Measurements from ENCODE around the gene TMEM52. TPM values are rescaled to one million over a fixed set of nuclear protein-coding genes. Genes with fewer than 3 reads are reported as not detected.

The TMEM52 gene
- total and polyA plus RNA-seq, 2 of the 13 experiments (the other 11 are each of a cell fraction or from before 2014, with no cell fraction given): 13.2 to 18.7 TPM

- TF ChIP-seq, protein P1, sequence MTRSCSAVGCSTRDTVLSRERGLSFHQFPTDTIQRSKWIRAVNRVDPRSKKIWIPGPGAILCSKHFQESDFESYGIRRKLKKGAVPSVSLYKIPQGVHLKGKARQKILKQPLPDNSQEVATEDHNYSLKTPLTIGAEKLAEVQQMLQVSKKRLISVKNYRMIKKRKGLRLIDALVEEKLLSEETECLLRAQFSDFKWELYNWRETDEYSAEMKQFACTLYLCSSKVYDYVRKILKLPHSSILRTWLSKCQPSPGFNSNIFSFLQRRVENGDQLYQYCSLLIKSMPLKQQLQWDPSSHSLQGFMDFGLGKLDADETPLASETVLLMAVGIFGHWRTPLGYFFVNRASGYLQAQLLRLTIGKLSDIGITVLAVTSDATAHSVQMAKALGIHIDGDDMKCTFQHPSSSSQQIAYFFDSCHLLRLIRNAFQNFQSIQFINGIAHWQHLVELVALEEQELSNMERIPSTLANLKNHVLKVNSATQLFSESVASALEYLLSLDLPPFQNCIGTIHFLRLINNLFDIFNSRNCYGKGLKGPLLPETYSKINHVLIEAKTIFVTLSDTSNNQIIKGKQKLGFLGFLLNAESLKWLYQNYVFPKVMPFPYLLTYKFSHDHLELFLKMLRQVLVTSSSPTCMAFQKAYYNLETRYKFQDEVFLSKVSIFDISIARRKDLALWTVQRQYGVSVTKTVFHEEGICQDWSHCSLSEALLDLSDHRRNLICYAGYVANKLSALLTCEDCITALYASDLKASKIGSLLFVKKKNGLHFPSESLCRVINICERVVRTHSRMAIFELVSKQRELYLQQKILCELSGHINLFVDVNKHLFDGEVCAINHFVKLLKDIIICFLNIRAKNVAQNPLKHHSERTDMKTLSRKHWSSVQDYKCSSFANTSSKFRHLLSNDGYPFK (CRISPR knock-in tag; IDR thresholded peaks at IDR 0.05; ENCODE audit: borderline replicate concordance): peak; percentile 49; the same call in 1 of the 2 replicates
- TF ChIP-seq, protein P2, sequence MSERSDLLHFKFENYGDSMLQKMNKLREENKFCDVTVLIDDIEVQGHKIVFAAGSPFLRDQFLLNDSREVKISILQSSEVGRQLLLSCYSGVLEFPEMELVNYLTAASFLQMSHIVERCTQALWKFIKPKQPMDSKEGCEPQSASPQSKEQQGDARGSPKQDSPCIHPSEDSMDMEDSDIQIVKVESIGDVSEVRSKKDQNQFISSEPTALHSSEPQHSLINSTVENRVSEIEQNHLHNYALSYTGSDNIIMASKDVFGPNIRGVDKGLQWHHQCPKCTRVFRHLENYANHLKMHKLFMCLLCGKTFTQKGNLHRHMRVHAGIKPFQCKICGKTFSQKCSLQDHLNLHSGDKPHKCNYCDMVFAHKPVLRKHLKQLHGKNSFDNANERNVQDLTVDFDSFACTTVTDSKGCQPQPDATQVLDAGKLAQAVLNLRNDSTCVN (CRISPR knock-in tag; IDR thresholded peaks at IDR 0.05; ENCODE audit: borderline replicate concordance): no peak; the same call in 1 of the 2 replicates
- no peak; a peak in 1 of 4 replicates for TF ChIP-seq NR2F1 (CRISPR knock-in tag; IDR thresholded peaks at IDR 0.05)
- no peak for TF ChIP-seq IKZF4 (CRISPR knock-in tag; IDR thresholded peaks at IDR 0.05; ENCODE audit: borderline replicate concordance, low read depth, not compliant biosample characterization)
- no peak for TF ChIP-seq MEIS1 (CRISPR knock-in tag; IDR thresholded peaks at IDR 0.05; ENCODE audit: borderline replicate concordance)
- 0 out of 4 replicates have a peak, but pooled peaks of 1 of the 2 experiments have one; percentile 24 for TF ChIP-seq KLF16 (CRISPR knock-in tag; IDR thresholded peaks at IDR 0.05)
- no peak for TF ChIP-seq JUNB (CRISPR knock-in tag; IDR thresholded peaks at IDR 0.05; ENCODE audit: borderline replicate concordance)
- TF ChIP-seq GABPB1 (CRISPR knock-in tag; IDR thresholded peaks at IDR 0.05): peak; percentile 55; the same call in 1 of the 2 replicates
- no peak for TF ChIP-seq RFXAP (CRISPR knock-in tag; IDR thresholded peaks at IDR 0.05; ENCODE audit: borderline replicate concordance)
- TF ChIP-seq ZNF484 (CRISPR knock-in tag; IDR thresholded peaks at IDR 0.05; ENCODE audit: borderline replicate concordance, low read depth): no peak
- TF ChIP-seq, protein P3, sequence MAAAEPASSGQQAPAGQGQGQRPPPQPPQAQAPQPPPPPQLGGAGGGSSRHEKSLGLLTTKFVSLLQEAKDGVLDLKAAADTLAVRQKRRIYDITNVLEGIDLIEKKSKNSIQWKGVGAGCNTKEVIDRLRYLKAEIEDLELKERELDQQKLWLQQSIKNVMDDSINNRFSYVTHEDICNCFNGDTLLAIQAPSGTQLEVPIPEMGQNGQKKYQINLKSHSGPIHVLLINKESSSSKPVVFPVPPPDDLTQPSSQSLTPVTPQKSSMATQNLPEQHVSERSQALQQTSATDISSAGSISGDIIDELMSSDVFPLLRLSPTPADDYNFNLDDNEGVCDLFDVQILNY (CRISPR knock-in tag; conservative IDR thresholded peaks at IDR 0.05): no peak
- TF ChIP-seq, protein P4, sequence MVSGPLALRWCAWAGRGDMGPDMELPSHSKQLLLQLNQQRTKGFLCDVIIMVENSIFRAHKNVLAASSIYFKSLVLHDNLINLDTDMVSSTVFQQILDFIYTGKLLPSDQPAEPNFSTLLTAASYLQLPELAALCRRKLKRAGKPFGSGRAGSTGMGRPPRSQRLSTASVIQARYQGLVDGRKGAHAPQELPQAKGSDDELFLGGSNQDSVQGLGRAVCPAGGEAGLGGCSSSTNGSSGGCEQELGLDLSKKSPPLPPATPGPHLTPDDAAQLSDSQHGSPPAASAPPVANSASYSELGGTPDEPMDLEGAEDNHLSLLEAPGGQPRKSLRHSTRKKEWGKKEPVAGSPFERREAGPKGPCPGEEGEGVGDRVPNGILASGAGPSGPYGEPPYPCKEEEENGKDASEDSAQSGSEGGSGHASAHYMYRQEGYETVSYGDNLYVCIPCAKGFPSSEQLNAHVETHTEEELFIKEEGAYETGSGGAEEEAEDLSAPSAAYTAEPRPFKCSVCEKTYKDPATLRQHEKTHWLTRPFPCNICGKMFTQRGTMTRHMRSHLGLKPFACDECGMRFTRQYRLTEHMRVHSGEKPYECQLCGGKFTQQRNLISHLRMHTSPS (CRISPR knock-in tag; IDR thresholded peaks at IDR 0.05; ENCODE audit: low read depth): peak; percentile 34; the same call in 1 of the 2 replicates
- peak; percentile 64; the same call in 1 of the 2 replicates for TF ChIP-seq ZNF678 (CRISPR knock-in tag; IDR thresholded peaks at IDR 0.05)
- TF ChIP-seq, protein P5, sequence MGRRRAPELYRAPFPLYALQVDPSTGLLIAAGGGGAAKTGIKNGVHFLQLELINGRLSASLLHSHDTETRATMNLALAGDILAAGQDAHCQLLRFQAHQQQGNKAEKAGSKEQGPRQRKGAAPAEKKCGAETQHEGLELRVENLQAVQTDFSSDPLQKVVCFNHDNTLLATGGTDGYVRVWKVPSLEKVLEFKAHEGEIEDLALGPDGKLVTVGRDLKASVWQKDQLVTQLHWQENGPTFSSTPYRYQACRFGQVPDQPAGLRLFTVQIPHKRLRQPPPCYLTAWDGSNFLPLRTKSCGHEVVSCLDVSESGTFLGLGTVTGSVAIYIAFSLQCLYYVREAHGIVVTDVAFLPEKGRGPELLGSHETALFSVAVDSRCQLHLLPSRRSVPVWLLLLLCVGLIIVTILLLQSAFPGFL (CRISPR knock-in tag; IDR thresholded peaks at IDR 0.05): no peak
- no peak for TF ChIP-seq CBFB (CRISPR knock-in tag; IDR thresholded peaks at IDR 0.05)
- TF ChIP-seq, protein P6, sequence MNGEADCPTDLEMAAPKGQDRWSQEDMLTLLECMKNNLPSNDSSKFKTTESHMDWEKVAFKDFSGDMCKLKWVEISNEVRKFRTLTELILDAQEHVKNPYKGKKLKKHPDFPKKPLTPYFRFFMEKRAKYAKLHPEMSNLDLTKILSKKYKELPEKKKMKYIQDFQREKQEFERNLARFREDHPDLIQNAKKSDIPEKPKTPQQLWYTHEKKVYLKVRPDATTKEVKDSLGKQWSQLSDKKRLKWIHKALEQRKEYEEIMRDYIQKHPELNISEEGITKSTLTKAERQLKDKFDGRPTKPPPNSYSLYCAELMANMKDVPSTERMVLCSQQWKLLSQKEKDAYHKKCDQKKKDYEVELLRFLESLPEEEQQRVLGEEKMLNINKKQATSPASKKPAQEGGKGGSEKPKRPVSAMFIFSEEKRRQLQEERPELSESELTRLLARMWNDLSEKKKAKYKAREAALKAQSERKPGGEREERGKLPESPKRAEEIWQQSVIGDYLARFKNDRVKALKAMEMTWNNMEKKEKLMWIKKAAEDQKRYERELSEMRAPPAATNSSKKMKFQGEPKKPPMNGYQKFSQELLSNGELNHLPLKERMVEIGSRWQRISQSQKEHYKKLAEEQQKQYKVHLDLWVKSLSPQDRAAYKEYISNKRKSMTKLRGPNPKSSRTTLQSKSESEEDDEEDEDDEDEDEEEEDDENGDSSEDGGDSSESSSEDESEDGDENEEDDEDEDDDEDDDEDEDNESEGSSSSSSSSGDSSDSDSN (CRISPR knock-in tag; IDR thresholded peaks at IDR 0.05): peak; percentile 77
Observed at GRCh38 chr1:1922956-1923833, 4.1 kb upstream of the TMEM52 start (continued).
